Measurements from ENCODE around the gene NME4. TPM values are rescaled to one million over a fixed set of nuclear protein-coding genes. Genes with fewer than 3 reads are reported as not detected.

NME4 gene
- polyA plus RNA-seq, 2 of the 4 experiments (the other 2 are of a cell fraction), result 239 to 349 TPM

GRCh38 chr16:373848-374615 lies 23.0 kb upstream of the NME4 start (continued):
- no peak for TF ChIP-seq ZNF302 (CRISPR knock-in tag; IDR thresholded peaks at IDR 0.05)

- H3K4me3 ChIP-seq, result no peak overlapping the region
- ChIA-PET CTCF (interaction anchor here (1.0 to 3.2 kb wide), 3 partner anchors 13 to 309 kb away, joined by 3 to 16 read pairs (median 4); no protein-coding TSS in a partner anchor), POLR2A (no interaction called here)
- FAIRE-seq, result no peak
- no peak for DNase-seq (ENCODE audit: low read depth in 1 of 2, low spot score in 1 of 2)
- H3K27ac ChIP-seq, result no peak overlapping the region
- H3K4me2 ChIP-seq, result no peak overlapping the region
- WGBS (ENCODE audit: missing lambda C conversion rate), result 54% methylated on average over 4 of the region's 9 CpGs
- H3K4me1 ChIP-seq, result peaks cover 11% of the 10 kb centered on the region; the same call in 2 of the 3 replicates
- TF ChIP-seq HEYL (CRISPR knock-in tag; IDR thresholded peaks at IDR 0.05) (no peak), CBX8 (IDR thresholded peaks at IDR 0.05) (no peak), NFE2L2 (conservative IDR thresholded peaks at IDR 0.05; ENCODE audit: low read length) (no peak), KDM5A (IDR thresholded peaks at IDR 0.05) (no peak), HOXB5 (CRISPR knock-in tag; IDR thresholded peaks at IDR 0.05) (no peak), HMGXB4 (CRISPR knock-in tag; IDR thresholded peaks at IDR 0.05; ENCODE audit: borderline replicate concordance) (no peak)
- H3K9me3 ChIP-seq, result no peaks in the 10 kb centered on the region
- ATAC-seq, result no peak
Measured at GRCh38 chr16:374616-374926, 22.4 kb upstream of the NME4 start.

- 89% methylated on average over 23 of the region's 23 CpGs for WGBS (ENCODE audit: missing lambda C conversion rate)
- POLR2A ChIA-PET, result no interaction called here
- DNase-seq (ENCODE audit: low read depth in 1 of 2, low spot score in 1 of 2) (no peak), FAIRE-seq (no peak), ATAC-seq (no peak)
- no peak overlapping the region for H3K4me2 ChIP-seq
- H3K4me3 ChIP-seq, result no peak overlapping the region
- no peak overlapping the region for H3K27ac ChIP-seq
- no peaks in the 10 kb centered on the region for H3K9me3 ChIP-seq
- CTCF ChIA-PET, result interaction anchor here (1.0 to 3.2 kb wide), 3 partner anchors 13 to 309 kb away, joined by 3 to 16 read pairs (median 4); no protein-coding TSS in a partner anchor
- TF ChIP-seq RAD21 (conservative IDR thresholded peaks at IDR 0.05 in 1 of 2, IDR thresholded peaks at IDR 0.05 in 1 of 2) (no peak), RFX5 (IDR thresholded peaks at IDR 0.05) (no peak), ZC3H11A (IDR thresholded peaks at IDR 0.05) (no peak), CEBPB (IDR thresholded peaks at IDR 0.05) (no peak), ELK1 (IDR thresholded peaks at IDR 0.05; ENCODE audit: low read depth, low read length) (no peak), NPAS2 (CRISPR knock-in tag; IDR thresholded peaks at IDR 0.05; ENCODE audit: borderline replicate concordance) (no peak), RCOR1 (IDR thresholded peaks at IDR 0.05; ENCODE audit: low read depth, low read length) (no peak), HDAC2 (IDR thresholded peaks at IDR 0.05) (no peak)
- H3K4me1 ChIP-seq, result peaks cover 6% of the 10 kb centered on the region; the same call in 2 of the 3 replicates
Measured at GRCh38 chr16:375212-375611, 21.8 kb upstream of the NME4 start.

- Histone ChIP-seq H3K4me3 (no peak overlapping the region), H3K4me1 (peaks cover 6% of the 10 kb centered on the region; the same call in 2 of the 3 replicates), H3K9me3 (no peaks in the 10 kb centered on the region), H3K4me2 (no peak overlapping the region), H3K27ac (no peak overlapping the region)
- CTCF ChIA-PET, result interaction anchor here (0.6 to 3.2 kb wide), 2 partner anchors 11 to 14 kb away, joined by 4 to 16 read pairs; no protein-coding TSS in a partner anchor
- 86% methylated on average over 17 of the region's 44 CpGs for WGBS (ENCODE audit: missing lambda C conversion rate)
- no peak for TF ChIP-seq RAD21 (conservative IDR thresholded peaks at IDR 0.05 in 1 of 2, IDR thresholded peaks at IDR 0.05 in 1 of 2)
- POLR2A ChIA-PET, result no interaction called here
- no peak for DNase-seq (ENCODE audit: low read depth in 1 of 2, low spot score in 1 of 2)
- no peak for ATAC-seq
- no peak for FAIRE-seq
Measured at GRCh38 chr16:375927-376816, 20.8 kb upstream of the NME4 start.
